ENCODE measurements around the gene SLC22A8. TPM values are rescaled to one million over a fixed set of nuclear protein-coding genes. Genes with fewer than 3 reads are reported as not detected.
A peak's percentile ranks its signal among the peaks of the same experiment; 100 is the strongest.

SLC22A8 gene
- total RNA-seq, 1 experiment from 2014 or later = not detected

DNA sequence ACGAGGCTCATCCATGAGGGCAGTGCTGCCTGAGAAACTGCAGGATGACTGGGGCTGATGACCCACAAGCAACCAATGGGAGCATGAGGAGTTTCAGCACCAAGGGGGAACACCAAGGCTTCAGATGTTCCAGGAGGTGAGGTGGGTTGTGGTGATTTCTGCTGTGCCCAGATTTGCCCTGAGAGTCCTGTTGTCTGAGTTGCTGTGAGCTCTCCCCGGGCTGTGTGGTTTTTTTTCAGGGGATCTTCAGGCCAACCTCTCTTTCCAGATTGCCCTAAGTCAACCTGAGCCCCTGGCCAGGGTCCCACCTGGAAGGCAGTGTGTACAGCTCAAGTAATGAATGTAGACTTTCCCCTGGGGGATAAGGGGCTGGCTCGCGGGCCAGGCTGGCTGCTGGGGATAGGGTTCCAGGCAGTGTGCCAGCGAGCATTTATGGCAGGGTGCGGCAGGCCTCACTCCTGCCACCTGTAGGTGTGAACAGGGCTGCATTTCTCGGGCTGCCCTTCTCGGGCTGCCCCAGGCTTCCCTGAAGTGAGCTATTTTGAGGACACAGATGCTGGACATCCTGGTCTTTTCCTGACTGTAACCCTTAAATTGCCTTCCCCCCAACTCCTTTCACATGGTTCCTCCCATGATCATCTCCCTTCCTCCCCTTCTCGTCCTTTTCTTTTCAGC is 40.7 kb downstream of the SLC22A8 start:
- H3K27ac ChIP-seq = no peak overlapping the region
- no peaks in the 10 kb centered on the region for H4K20me1 ChIP-seq (ENCODE audit: insufficient read depth)
- CTCF ChIA-PET = interaction anchor here (0.6 to 1.2 kb wide), 3 partner anchors 22 to 579 kb away, joined by 3 to 6 read pairs (median 3); no protein-coding TSS in a partner anchor
- intact Hi-C loops (cut with micrococcal nuclease; ENCODE audit: unreplicated experiment) = no loop called here
- H3K36me3 ChIP-seq (ENCODE audit: low read depth) = no peaks in the 10 kb centered on the region
- H3K4me3 ChIP-seq = no peak overlapping the region
- no peaks in the 10 kb centered on the region for H3K9me3 ChIP-seq (ENCODE audit: insufficient read depth, low read depth)
- H3K79me2 ChIP-seq (ENCODE audit: low read depth) = no peaks in the 10 kb centered on the region
- H3K9me2 ChIP-seq (ENCODE audit: insufficient read depth) = no peaks in the 10 kb centered on the region
- no TSS peak for BruUV-seq (replicated peaks)
- H2AFZ ChIP-seq = no peak overlapping the region
- TF ChIP-seq, protein P1, sequence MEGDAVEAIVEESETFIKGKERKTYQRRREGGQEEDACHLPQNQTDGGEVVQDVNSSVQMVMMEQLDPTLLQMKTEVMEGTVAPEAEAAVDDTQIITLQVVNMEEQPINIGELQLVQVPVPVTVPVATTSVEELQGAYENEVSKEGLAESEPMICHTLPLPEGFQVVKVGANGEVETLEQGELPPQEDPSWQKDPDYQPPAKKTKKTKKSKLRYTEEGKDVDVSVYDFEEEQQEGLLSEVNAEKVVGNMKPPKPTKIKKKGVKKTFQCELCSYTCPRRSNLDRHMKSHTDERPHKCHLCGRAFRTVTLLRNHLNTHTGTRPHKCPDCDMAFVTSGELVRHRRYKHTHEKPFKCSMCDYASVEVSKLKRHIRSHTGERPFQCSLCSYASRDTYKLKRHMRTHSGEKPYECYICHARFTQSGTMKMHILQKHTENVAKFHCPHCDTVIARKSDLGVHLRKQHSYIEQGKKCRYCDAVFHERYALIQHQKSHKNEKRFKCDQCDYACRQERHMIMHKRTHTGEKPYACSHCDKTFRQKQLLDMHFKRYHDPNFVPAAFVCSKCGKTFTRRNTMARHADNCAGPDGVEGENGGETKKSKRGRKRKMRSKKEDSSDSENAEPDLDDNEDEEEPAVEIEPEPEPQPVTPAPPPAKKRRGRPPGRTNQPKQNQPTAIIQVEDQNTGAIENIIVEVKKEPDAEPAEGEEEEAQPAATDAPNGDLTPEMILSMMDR (conservative IDR thresholded peaks at IDR 0.05) = peak; percentile 63
- no peak for TF ChIP-seq EZH2 (IDR thresholded peaks at IDR 0.05; ENCODE audit: low read depth)
- POLR2A ChIA-PET (ENCODE audit: unreplicated experiment) = no interaction called here
- H3F3A ChIP-seq (ENCODE audit: insufficient read depth, low read depth) = no peaks in the 10 kb centered on the region
- peaks cover 90% of the 10 kb centered on the region for H3K27me3 ChIP-seq (ENCODE audit: insufficient read depth, low read depth)
- peak in 1 of 2 experiments; percentile 31 for DNase-seq
- H3K4me2 ChIP-seq = no peak overlapping the region
- no peaks in the 10 kb centered on the region for H3K4me1 ChIP-seq (replicated peaks; ENCODE audit: insufficient read depth)

DNA sequence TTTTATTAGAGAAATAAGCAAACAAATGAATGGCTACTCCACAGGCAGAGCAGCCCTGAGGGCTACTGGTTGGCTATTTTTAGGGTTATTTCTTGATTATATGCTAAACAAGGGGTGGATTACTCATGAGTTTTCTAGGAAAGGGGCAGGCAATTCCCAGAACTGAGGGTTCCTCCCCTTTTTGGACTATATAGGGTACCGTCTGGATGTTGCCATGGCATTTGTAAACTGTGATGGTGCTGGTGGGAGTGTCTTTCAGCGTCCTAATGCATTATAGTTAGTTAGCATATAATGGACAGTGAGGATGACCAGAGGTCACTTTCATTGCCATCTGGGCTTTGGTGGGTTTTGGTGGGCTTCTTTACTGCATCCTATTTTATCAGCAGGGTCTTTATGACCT is 50.1 kb downstream of the SLC22A8 start:
- H3K4me3 ChIP-seq = no peak overlapping the region
- H3K27me3 ChIP-seq (ENCODE audit: insufficient read depth, low read depth) = peaks cover 81% of the 10 kb centered on the region
- H3K27ac ChIP-seq = no peak overlapping the region
- H3F3A ChIP-seq (ENCODE audit: insufficient read depth, low read depth) = no peaks in the 10 kb centered on the region
- intact Hi-C loops (cut with micrococcal nuclease; ENCODE audit: unreplicated experiment) = no loop called here
- peaks cover 9% of the 10 kb centered on the region; the same call in 1 of the 2 replicates for H3K9me3 ChIP-seq (ENCODE audit: insufficient read depth, low read depth)
- H3K36me3 ChIP-seq (ENCODE audit: low read depth) = no peaks in the 10 kb centered on the region
- BruUV-seq (replicated peaks) = no TSS peak
- no peak overlapping the region for H2AFZ ChIP-seq
- CTCF ChIA-PET = no interaction called here
- TF ChIP-seq EZH2 (IDR thresholded peaks at IDR 0.05; ENCODE audit: low read depth) = no peak
- TF ChIP-seq, protein P1 (conservative IDR thresholded peaks at IDR 0.05) = no peak
- POLR2A ChIA-PET (ENCODE audit: unreplicated experiment) = no interaction called here
- no peak overlapping the region for H3K4me2 ChIP-seq
- no peaks in the 10 kb centered on the region for H3K79me2 ChIP-seq (ENCODE audit: low read depth)
- no peak for DNase-seq
- H3K4me1 ChIP-seq (replicated peaks; ENCODE audit: insufficient read depth) = no peaks in the 10 kb centered on the region
- H4K20me1 ChIP-seq (ENCODE audit: insufficient read depth) = no peaks in the 10 kb centered on the region; the same call in 1 of the 2 replicates
- no peaks in the 10 kb centered on the region for H3K9me2 ChIP-seq (ENCODE audit: insufficient read depth)

DNA sequence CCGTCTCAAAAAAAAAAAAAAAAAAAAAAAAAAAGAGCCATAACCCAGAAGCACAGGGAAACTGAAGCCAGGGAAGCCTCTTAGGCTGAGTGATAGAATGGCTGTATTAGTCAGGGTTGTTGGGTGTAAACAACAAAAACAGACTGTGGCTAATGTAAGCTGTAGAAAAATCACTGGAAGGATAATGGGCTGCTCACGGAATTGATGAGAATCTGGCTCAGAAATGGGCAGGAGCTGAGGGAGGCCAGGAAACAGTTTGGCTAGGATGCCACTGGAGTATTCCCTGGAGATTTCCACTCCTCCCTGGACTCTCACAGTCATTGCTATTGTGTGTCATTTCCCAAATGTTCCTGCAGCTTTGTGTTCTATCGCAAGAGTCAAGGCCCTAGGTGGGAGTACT is 53.2 kb downstream of the SLC22A8 start:
- Histone ChIP-seq H3K4me1 (replicated peaks; ENCODE audit: insufficient read depth) (no peaks in the 10 kb centered on the region), H3K36me3 (ENCODE audit: low read depth) (no peaks in the 10 kb centered on the region), H2AFZ (no peak overlapping the region), H3K27ac (no peak overlapping the region), H3K9me2 (ENCODE audit: insufficient read depth) (no peaks in the 10 kb centered on the region), H3K4me3 (no peak overlapping the region), H3K9me3 (ENCODE audit: insufficient read depth, low read depth) (peaks cover 7% of the 10 kb centered on the region; the same call in 1 of the 2 replicates), H3F3A (ENCODE audit: insufficient read depth, low read depth) (no peaks in the 10 kb centered on the region), H3K4me2 (no peak overlapping the region), H3K27me3 (ENCODE audit: insufficient read depth, low read depth) (peaks cover 66% of the 10 kb centered on the region), H4K20me1 (ENCODE audit: insufficient read depth) (no peaks in the 10 kb centered on the region; the same call in 1 of the 2 replicates), H3K79me2 (ENCODE audit: low read depth) (no peaks in the 10 kb centered on the region)
- intact Hi-C loops (cut with micrococcal nuclease; ENCODE audit: unreplicated experiment) = no loop called here
- no peak for DNase-seq
- ChIA-PET CTCF (interaction anchor here (0.5 to 0.6 kb wide), 3 partner anchors 21 to 959 kb away, joined by 4 to 5 read pairs (median 4); no protein-coding TSS in a partner anchor), POLR2A (ENCODE audit: unreplicated experiment) (no interaction called here)
- no TSS peak for BruUV-seq (replicated peaks)
- TF ChIP-seq, protein P1 (conservative IDR thresholded peaks at IDR 0.05) = no peak
- no peak for TF ChIP-seq EZH2 (IDR thresholded peaks at IDR 0.05; ENCODE audit: low read depth)

All from PC-9 (cell line).